Esophagus squamous epithelium (tissue), 4 donors: Measurements from ENCODE around the gene USP37.

Experiments used
- CTCF ChIP-seq, 6 experiments: fragments of 450-650 bp in 4 of 6; fragments of 200-600 bp in 2 of 6; sonication (generic) in 2 of 6; IDR thresholded peaks; one replicate each; pipeline ENCODE4 v1.5.1; 2016 to 2019; ENCODE audit warnings: antibody characterized with exemption in 6 of 6, mild to moderate bottlenecking in 4 of 6, moderate library complexity in 4 of 6
- POLR2A ChIP-seq, 4 donors: fragments of 450-650 bp; IDR thresholded peaks; one replicate each; pipeline ENCODE4 v1.6.1; 2017; ENCODE audit warnings: antibody characterized with exemption in 4 of 4, mild to moderate bottlenecking in 4 of 4, moderate library complexity in 3 of 4

- no peak for TF ChIP-seq CTCF (IDR thresholded peaks at IDR 0.05)
- no peak for TF ChIP-seq POLR2A (IDR thresholded peaks at IDR 0.05)
These were observed 122.5 kb downstream of the USP37 start for GRCh38 chr2:218445602-218446001.
